Measurements from ENCODE around the gene TNIP2. TPM values are rescaled to one million over a fixed set of nuclear protein-coding genes. Genes with fewer than 3 reads are reported as not detected.

TNIP2 gene
- total RNA-seq, 1 donor: 41.9 TPM

DNA sequence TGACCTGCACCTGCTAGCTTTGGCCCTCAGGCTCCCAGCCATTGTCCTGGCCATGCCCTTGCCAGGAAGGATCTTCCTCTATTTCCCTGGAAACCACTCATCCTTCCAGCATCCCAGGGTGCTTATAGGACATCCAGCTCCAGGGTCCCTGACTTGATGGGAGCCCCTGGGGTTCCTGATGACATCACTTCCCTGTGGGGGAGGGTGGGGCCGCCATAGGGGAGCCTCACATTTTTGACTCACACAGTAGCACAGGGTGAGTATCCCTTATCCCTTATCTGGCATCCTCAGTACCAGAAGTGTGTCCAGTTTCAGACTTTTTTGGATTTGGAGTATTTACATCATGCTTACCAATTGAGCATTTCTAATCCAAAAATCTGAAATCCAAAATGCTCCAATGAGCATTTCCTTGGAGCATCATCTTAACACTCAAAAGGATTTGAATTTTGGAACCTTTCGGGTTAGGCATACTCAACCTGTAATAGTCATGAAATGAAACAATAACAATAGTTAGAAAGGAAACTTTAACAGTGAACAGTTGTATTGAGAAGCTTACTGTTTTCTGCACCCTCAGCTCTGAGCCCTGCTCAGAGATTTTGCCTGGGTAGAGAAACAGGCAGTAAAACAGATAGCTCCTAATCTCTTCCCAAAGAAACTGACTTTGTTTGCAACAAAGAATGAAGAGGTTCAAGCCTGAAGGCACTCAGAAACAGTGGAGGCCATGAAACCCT, 22.1 kb downstream of the TNIP2 start:
- TF ChIP-seq, protein P1, sequence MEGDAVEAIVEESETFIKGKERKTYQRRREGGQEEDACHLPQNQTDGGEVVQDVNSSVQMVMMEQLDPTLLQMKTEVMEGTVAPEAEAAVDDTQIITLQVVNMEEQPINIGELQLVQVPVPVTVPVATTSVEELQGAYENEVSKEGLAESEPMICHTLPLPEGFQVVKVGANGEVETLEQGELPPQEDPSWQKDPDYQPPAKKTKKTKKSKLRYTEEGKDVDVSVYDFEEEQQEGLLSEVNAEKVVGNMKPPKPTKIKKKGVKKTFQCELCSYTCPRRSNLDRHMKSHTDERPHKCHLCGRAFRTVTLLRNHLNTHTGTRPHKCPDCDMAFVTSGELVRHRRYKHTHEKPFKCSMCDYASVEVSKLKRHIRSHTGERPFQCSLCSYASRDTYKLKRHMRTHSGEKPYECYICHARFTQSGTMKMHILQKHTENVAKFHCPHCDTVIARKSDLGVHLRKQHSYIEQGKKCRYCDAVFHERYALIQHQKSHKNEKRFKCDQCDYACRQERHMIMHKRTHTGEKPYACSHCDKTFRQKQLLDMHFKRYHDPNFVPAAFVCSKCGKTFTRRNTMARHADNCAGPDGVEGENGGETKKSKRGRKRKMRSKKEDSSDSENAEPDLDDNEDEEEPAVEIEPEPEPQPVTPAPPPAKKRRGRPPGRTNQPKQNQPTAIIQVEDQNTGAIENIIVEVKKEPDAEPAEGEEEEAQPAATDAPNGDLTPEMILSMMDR (IDR thresholded peaks at IDR 0.05; ENCODE audit: insufficient read depth, low read depth, low read length): no peak
- DNase-seq (ENCODE audit: low read depth): no peak
- H3K4me3 ChIP-seq (ENCODE audit: low read depth, low read length): no peak overlapping the region

DNA sequence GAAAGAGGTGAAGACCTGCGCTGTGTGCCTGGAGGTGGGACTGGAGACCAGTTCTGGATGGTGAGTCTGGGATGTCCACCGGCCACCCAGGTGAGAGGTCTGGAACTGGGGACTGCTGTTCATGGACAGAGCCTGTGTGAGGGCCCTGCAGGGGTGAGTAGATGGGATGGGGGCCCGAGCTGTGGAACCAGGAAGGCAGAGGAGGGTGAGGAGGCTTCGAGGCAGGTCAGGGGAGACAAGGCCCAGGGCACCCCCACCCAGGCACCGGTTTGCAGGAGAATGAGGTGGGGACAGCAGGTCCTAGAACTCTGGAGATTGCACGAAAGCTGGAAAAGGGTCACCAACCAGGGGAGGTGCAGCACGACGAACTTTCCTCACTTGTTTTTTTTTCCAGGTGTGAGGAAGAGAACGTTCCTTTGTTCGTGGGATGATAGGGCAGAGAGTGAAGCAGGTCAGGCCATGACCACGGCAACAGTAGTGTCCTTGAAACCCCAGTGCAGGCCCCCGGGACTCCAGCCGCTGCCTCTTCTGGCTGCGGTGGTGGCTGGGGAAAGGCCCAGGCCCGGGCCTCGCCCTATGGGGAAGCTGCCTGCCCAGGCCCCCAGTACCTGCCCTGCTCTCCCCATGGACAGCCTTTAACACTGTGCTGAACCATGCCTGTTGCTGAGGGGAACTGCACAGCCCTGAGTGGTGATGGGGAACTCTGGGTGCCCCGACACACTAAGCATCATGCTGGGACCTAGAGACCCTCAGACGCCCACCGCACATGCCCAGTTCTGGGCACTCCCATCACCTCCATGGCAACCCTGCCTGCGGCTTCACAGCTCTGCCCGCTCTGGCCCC, 22.9 kb downstream of the TNIP2 start:
- TF ChIP-seq, protein P1 (IDR thresholded peaks at IDR 0.05; ENCODE audit: insufficient read depth, low read depth, low read length): no peak
- H3K4me3 ChIP-seq (ENCODE audit: low read depth, low read length): no peak overlapping the region
- DNase-seq (ENCODE audit: low read depth): no peak

DNA sequence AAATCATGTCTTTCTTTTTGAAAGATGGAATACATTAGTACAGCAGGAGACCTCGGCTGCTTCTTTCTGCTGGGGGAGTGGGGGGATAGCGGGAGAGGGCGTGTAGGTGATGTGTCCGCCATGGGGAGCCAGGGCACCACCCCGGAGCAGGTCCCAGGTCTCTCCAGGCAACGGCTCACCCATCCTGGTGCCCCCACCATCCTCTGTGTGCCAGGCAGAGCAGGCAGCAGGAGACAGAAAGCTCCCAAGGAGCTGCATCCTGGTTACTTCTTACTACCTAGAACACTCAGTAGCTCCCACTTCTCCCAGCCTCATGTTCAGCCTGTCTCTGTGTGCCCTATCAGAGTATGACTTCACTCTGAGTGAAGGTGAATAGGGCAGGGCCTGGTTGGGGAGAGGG, 23.6 kb downstream of the TNIP2 start:
- DNase-seq (ENCODE audit: low read depth): no peak
- TF ChIP-seq, protein P1 (IDR thresholded peaks at IDR 0.05; ENCODE audit: insufficient read depth, low read depth, low read length): no peak
- no peak overlapping the region for H3K4me3 ChIP-seq (ENCODE audit: low read depth, low read length)

DNA sequence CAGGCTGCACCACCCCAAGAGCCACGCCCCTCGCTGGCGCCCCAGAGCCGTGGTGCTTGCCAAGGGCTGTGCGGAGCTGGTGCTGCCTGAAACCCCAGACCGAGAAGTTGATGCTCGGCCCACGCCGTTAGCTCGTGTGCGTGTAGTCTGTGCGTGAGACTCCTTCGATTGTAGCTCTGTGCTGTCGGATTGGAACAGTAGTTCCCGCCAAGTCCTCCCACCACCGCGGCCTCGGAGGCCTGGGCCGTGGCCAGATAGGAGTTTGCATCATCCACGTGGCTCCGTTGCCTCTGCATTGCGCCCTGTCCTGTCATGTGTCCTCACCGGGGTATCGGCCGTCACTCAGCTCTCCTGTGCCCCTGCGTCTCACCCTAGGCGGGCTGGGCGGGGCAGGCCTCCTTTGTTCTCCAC, 24.2 kb downstream of the TNIP2 start:
- no peak overlapping the region for H3K4me3 ChIP-seq (ENCODE audit: low read depth, low read length)
- TF ChIP-seq, protein P1 (IDR thresholded peaks at IDR 0.05; ENCODE audit: insufficient read depth, low read depth, low read length): no peak
- no peak for DNase-seq (ENCODE audit: low read depth)

DNA sequence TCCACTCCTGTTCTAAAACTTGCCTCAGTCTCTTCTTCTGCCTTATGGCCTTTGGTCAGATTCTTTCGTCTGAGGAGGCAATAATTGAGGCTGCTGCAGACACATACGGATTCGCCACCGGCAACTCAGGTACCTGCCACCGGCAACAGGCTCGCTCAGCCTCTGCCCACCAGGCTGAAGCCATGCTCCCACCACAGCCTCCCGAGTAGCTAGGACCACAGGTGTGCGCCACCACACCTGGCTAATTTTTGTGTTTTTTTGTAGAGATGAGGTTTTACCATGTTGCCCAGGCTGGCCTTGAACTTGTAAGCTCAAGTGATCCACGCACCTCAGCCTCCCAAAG, 26.6 kb downstream of the TNIP2 start:
- DNase-seq (ENCODE audit: low read depth): no peak
- TF ChIP-seq, protein P1 (IDR thresholded peaks at IDR 0.05; ENCODE audit: insufficient read depth, low read depth, low read length): no peak
- H3K4me3 ChIP-seq (ENCODE audit: low read depth, low read length): no peak overlapping the region

DNA sequence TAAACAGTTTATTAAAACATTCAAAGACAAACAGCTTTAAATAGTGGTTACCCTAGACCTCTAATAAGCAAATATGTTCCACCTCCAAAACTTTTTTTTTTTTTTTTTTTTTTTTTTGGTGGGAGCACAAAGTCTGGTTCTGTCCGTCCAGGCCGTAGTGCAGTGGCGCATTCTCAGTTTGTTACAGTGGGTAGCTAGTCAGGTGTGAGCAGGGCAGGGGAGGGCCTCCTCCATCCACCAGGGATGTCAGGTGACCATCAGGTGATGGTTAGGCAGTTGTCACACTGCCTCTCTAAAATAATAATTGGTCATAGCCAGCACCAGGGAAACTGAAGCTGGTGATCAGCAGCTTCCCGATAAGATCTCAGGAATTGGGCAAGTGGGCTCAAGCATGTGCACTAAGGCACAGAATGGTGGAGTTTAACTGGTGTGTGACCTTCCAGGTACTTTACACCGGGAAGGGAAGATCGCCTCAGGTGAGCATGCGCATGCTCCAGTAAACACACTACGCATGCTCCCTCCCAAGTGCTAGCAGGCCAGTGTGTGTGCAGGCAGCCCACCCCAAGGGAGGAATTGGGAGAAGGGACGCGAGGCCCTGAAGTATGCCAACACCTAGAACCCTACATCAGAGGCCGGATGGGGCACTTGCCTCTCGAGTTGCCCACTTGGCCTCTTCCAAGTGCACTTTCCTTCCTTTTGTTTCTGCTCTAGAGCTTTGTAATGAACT, 27.2 kb downstream of the TNIP2 start:
- TF ChIP-seq, protein P1 (IDR thresholded peaks at IDR 0.05; ENCODE audit: insufficient read depth, low read depth, low read length): no peak
- H3K4me3 ChIP-seq (ENCODE audit: low read depth, low read length): no peak overlapping the region
- DNase-seq (ENCODE audit: low read depth): no peak

Data from fibroblast of villous mesenchyme (primary cell).